GM18951 (cell line): ENCODE results near the gene FAM9C.
"Not testable (repeated sequence)": the region's sequence is repeated elsewhere in the genome, so short reads cannot be mapped to it uniquely, and the experiment has no call there.

Experiments used
- POLR2A ChIP-seq: IDR thresholded peaks from 4 replicates; pipeline ENCODE4 v1.6.1; 2011; ENCODE audit warnings: mild to moderate bottlenecking; ENCODE audit not compliant: insufficient read length, insufficient read depth; ENCODE audit errors: extremely low read depth
- in situ Hi-C: fragments of 300-500 bp; cut with MboI; formaldehyde crosslinking; loops from one replicate; pipeline ENCODE4 v1.12.0; 2022; ENCODE audit warnings: low sequenced_read_pairs, mixed read lengths, inconsistent platforms; ENCODE audit not compliant: unreplicated experiment

Gene FAM9C

GRCh38 chrX:13046141-13046855 lies 1.9 kb upstream of the FAM9C start:
- no peak for TF ChIP-seq POLR2A
- in situ Hi-C loops = no loop called here

- in situ Hi-C loops = no loop called here
- TF ChIP-seq POLR2A = no peak
Measured at GRCh38 chrX:13043938-13044337, 482 bp downstream of the FAM9C start.

- in situ Hi-C loops = no loop called here
- no peak for TF ChIP-seq POLR2A
Measured at GRCh38 chrX:13043138-13043537, 1.3 kb downstream of the FAM9C start.

GRCh38 chrX:13036896-13037295 lies 7.5 kb downstream of the FAM9C start:
- no peak for TF ChIP-seq POLR2A
- in situ Hi-C loops = no loop called here

DNA sequence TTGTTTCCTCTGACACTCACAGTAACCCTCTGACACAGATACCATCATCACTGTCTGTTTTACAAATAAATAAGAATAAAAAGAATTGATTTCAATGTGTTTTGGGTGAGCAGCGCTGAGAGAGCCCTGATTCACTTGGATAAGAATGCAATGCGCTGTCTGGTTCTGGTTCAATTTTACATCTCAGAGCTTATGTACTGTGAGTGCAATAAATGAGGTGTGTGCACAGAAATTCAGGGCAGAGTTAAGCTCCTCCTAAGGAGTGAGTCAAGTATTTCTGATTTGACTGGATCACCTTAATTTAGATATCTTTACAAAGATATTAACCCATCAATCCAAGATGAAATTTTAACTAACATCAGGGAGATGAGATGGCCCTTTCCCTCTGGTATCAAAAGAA lies 11.2 kb downstream of the FAM9C start:
- TF ChIP-seq POLR2A = no peak
- in situ Hi-C loops = no loop called here

DNA sequence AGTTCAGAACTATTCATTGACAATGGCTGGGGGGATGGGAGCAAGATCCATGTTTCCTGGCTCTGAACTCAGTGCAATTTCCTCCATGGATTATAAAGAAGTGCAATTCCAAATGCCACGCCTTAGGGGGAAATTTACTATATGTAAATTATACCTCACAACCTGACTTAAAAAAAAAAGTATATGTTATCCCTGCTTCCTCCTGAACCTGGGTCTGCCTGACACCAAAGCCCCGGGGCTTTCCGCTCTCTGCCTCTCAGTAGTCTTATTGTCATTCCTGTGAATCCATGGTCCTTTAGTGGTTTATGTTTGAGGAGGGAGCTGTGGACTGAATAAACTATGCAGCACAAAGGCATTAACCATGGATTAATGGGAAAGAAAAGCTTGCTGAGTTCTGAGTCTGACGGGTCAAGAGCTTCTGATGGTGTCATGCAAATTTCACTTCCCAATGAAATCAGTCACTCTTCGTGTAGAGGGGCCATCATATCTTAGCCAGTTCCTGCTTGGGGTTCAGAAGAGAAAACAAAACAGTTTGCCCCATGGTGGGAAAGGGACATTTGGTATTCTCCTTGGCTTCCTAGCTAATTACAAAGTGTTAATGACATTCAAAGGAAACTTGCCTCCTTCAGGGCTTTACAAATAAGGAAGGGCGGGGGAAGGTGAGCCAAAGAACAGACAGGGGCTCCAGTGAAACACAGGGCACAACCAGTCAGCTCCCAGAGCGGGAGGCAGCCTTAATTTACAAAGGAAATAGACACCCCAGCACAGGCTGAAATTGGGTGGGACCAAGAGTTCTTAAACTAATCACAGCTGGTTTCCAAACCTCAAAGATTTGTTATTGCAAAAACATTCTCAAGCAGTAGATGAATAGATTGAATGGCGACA lies 14.3 kb downstream of the FAM9C start:
- in situ Hi-C loops = no loop called here
- TF ChIP-seq POLR2A = no peak

- in situ Hi-C loops = no loop called here
- no peak for TF ChIP-seq POLR2A
Measured at GRCh38 chrX:13029637-13029886, 14.9 kb downstream of the FAM9C start.

DNA sequence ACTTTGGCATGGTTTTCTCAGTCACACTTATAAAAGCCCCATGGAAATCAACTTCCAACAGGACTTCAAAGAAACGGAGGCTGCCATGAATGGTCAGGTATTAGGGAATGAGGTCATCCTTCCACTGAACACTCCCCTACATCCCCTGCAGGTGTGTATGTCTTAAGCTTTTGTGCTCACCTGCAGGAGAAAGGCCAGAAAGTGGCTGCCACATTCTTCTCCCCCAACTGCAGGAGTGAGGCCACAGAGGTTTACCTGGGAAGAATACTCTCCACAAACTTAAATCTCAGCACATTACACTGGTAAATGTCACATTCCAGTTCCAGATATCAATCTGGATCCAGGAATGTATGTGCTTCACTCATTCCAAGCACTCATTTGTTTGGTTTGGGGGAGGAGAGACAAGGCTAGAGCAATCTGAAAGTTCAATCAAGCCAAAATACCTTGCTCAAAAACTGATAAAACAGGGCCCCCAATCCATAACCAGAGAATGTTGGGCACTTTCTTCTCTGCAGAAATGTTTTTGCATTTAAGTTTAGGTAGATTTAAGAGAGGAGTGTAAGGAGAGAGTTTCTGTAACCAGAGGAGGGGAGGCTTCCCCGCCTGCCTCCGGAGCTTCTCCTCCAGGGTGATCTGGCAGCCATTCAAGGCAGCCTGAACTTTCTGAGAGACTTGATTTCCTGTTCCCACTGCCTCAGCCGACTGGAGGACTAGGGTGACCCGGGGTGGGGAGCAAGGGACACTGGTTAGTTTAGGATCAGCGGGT lies 15.4 kb downstream of the FAM9C start:
- in situ Hi-C loops = no loop called here
- TF ChIP-seq POLR2A = no peak

DNA sequence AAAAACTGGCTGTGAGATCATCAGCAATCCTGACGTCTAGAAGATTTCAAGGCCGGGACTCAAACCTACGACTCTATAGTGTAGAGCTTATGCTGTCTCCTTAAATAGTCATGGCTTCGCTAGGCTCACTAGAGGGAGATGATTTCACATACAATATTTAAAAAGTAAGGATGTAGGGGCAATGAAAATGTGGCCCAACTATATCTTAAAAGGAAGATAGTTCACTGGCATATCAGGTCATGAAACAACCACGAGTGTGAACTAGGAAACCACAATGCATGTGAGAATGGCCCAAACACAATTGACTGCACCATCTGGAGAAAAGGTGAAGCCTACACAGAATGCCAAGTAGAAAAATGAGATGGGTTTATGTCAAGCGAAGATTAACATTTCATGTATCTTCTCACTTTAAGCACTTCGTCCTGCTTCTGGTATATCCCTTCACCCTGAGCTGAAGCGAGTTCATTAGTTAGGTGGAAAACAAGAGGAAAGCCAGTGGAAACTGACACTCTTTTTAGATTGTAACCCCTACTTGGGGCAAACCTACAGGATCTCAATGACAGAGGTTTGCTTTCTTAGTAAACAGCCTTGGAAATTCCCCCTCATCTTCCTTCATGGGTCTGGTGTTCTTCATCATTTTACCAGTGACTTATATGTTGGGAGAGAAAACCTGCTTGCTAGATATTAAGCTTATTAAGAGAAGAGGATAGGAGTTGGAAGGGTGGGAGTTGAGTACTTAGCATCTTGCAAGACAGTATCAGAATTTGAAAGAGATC lies 17.4 kb downstream of the FAM9C start:
- no peak for TF ChIP-seq POLR2A
- in situ Hi-C loops = no loop called here

GRCh38 chrX:13024986-13025385 lies 19.4 kb downstream of the FAM9C start:
- in situ Hi-C loops = no loop called here
- TF ChIP-seq POLR2A = no peak

GRCh38 chrX:13023979-13024378 lies 20.4 kb downstream of the FAM9C start:
- TF ChIP-seq POLR2A = no peak

DNA sequence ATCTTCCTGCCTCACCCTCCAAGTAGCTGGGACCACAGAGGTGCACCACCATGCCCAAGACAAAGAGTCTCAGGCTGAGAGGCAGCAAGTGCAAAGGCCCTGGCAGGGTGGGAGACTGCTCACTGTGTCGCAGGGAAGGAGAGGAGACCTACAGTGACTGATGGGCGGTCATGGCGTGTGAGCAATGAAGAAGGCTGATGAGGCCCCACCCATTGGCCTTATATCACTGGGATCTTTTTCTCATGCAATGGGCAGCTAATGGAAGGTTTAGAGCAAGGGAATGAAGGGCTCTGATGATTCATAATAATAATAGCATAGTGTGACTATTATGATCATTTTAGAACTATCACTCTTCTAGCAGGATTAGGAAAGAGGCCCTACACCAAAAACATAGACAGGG lies 20.9 kb downstream of the FAM9C start:
- in situ Hi-C loops = no loop called here
- no peak for TF ChIP-seq POLR2A

More at GRCh38 chrX:13023979-13024378, 20.4 kb downstream of the FAM9C start:
- in situ Hi-C loops = no loop called here

DNA sequence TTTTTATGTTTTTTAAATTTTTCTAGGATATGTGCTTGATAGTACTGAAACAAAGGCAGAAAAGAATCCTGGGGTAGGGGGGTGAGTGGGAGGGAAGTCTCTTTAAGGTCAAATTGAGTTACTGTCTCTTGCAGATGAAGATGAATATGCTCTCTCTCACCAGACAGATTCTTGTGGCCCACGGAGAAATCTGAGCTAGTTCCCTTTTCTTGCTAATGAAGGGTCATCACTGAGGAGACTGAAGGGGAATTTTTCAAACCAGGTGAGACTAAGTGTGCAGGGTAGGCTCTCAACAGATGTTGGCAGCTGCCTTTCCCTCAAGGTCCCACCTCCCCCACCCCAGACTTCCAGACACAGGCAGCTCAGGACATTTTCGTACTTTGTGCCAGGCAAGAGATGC lies 21.5 kb downstream of the FAM9C start:
- TF ChIP-seq POLR2A = no peak
- in situ Hi-C loops = no loop called here

GRCh38 chrX:13016731-13017130 lies 27.7 kb downstream of the FAM9C start:
- in situ Hi-C loops = not testable (repeated sequence)
